GM18505 (cell line): ENCODE measurements around the gene LY6G6F.
A peak's percentile ranks its signal among the peaks of the same experiment; 100 is the strongest.

Experiments
- ATAC-seq: cut with Tn5 transposase; IDR thresholded peaks from one replicate; pipeline ENCODE4 v1.9.1; 2021; ENCODE audit not compliant: unreplicated experiment
- POLR2A ChIP-seq: IDR thresholded peaks from 4 replicates; pipeline ENCODE4 v1.6.1; 2011; ENCODE audit warnings: borderline replicate concordance; ENCODE audit not compliant: insufficient read depth, insufficient read length; ENCODE audit errors: extremely low read depth

LY6G6F gene

GRCh38 chr6:31664790-31665500 lies 41.7 kb upstream of the LY6G6F start, which contains the start of gene GPANK1:
Gene GPANK1 (minus strand): TSS chr6:31664997. CDS start chr6:31664478, 519 bp downstream.
- no peak for TF ChIP-seq POLR2A
- no peak for ATAC-seq

- peak; percentile 70 for ATAC-seq
- peak; percentile 90 for TF ChIP-seq POLR2A
Measured at GRCh38 chr6:31665501-31666336, 40.9 kb upstream of the LY6G6F start, which contains the start of gene CSNK2B. Gene CSNK2B (plus strand): TSS chr6:31666080. CDS start chr6:31666832, 752 bp downstream.

- no peak for ATAC-seq
- TF ChIP-seq POLR2A = no peak
Measured at GRCh38 chr6:31666337-31666965, 40.2 kb upstream of the LY6G6F start.

- TF ChIP-seq POLR2A = no peak
- ATAC-seq = no peak
Measured at GRCh38 chr6:31669676-31670075, 37.0 kb upstream of the LY6G6F start, which contains the start of gene LY6G5B. Gene LY6G5B (plus strand): TSS chr6:31669976. CDS start chr6:31670951, 975 bp downstream.

- no peak for TF ChIP-seq POLR2A
- no peak for ATAC-seq
Measured at GRCh38 chr6:31676322-31676903, 30.3 kb upstream of the LY6G6F start.

GRCh38 chr6:31676904-31677303 lies 29.8 kb upstream of the LY6G6F start:
- no peak for ATAC-seq
- TF ChIP-seq POLR2A = no peak

- no peak for TF ChIP-seq POLR2A
- no peak for ATAC-seq
Measured at GRCh38 chr6:31677955-31678354, 28.7 kb upstream of the LY6G6F start.

- no peak for TF ChIP-seq POLR2A
- no peak for ATAC-seq
Measured at GRCh38 chr6:31680226-31681134, 26.2 kb upstream of the LY6G6F start, which contains the start of gene LY6G5C. Gene LY6G5C (minus strand): TSS chr6:31681067. CDS start chr6:31680373, 694 bp downstream.

- peak; percentile 36 for TF ChIP-seq POLR2A
- no peak for ATAC-seq
Measured at GRCh38 chr6:31681135-31681671, 25.5 kb upstream of the LY6G6F start.

- no peak for ATAC-seq
Measured at GRCh38 chr6:31683591-31683990, 23.1 kb upstream of the LY6G6F start.

GRCh38 chr6:31686483-31686882 lies 20.2 kb upstream of the LY6G6F start:
- ATAC-seq = no peak
- no peak for TF ChIP-seq POLR2A

More at GRCh38 chr6:31683591-31683990, 23.1 kb upstream of the LY6G6F start:
- no peak for TF ChIP-seq POLR2A

GRCh38 chr6:31687321-31687720 lies 19.3 kb upstream of the LY6G6F start:
- no peak for TF ChIP-seq POLR2A
- ATAC-seq = no peak
